SK-N-SH (cell line): ENCODE measurements around the gene CELF2.

Experiments used
- CTCF ChIP-seq: fragments of 200-600 bp; sonication (generic); IDR thresholded peaks from 2 replicates; pipeline ENCODE4 v1.6.1; 2017; ENCODE audit warnings: antibody characterized with exemption, mild to moderate bottlenecking, moderate library complexity
- FOXJ3 ChIP-seq: sonication (generic); formaldehyde crosslinking; IDR thresholded peaks from 2 replicates; pipeline ENCODE4 v1.5.1; 2020; ENCODE audit warnings: mild to moderate bottlenecking, missing genetic modification reagents
- FOXM1 ChIP-seq: IDR thresholded peaks from 2 replicates; pipeline ENCODE4 v1.4.0; 2012; ENCODE audit warnings: low read depth, mild to moderate bottlenecking
- MAX ChIP-seq: IDR thresholded peaks from 2 replicates; pipeline ENCODE4 v1.4.0; 2012; ENCODE audit warnings: low read depth
- MXI1 ChIP-seq: IDR thresholded peaks from 2 replicates; pipeline ENCODE4 v1.6.1; 2012; ENCODE audit warnings: mild to moderate bottlenecking, low read depth, low read length, improper control_type of control experiment
- POLR2AphosphoS5 ChIP-seq: IDR thresholded peaks from 2 replicates; pipeline ENCODE4 v1.6.1; 2012; ENCODE audit warnings: low read depth, low read length
- RCOR1 ChIP-seq: fragments of 150-350 bp; IDR thresholded peaks from 2 replicates; pipeline ENCODE4 v1.6.1; 2017; ENCODE audit warnings: antibody characterized with exemption, low read length
- REST ChIP-seq: IDR thresholded peaks from 2 replicates; pipeline ENCODE4 v1.6.1; 2012; ENCODE audit warnings: mild to moderate bottlenecking, low read depth, low read length, moderate library complexity
- RXRA ChIP-seq: IDR thresholded peaks from 2 replicates; pipeline ENCODE4 v1.4.0; 2012; ENCODE audit warnings: low read depth, mild to moderate bottlenecking, borderline replicate concordance
- TAF1 ChIP-seq: IDR thresholded peaks from 2 replicates; pipeline ENCODE4 v1.6.1; 2012; ENCODE audit warnings: low read depth, mild to moderate bottlenecking, low read length, moderate library complexity, borderline replicate concordance
- TEAD4 ChIP-seq: IDR thresholded peaks from 2 replicates; pipeline ENCODE4 v1.4.0; 2012; ENCODE audit warnings: mild to moderate bottlenecking, borderline replicate concordance; ENCODE audit not compliant: insufficient read depth

GRCh38 chr10:10992961-10993714, 24.5 kb upstream of the CELF2 start:
- no peak for TF ChIP-seq TAF1
- no peak for TF ChIP-seq FOXM1
- no peak for TF ChIP-seq CTCF
- TF ChIP-seq POLR2AphosphoS5, result no peak
- no peak for TF ChIP-seq FOXJ3 (CRISPR knock-in tag)
- TF ChIP-seq RCOR1, result no peak
- TF ChIP-seq MXI1, result no peak
- no peak for TF ChIP-seq MAX
- no peak for TF ChIP-seq RXRA
- TF ChIP-seq TEAD4, result no peak
- TF ChIP-seq REST, result no peak
